Spleen (tissue), 7 donors: ENCODE data around the gene BTAF1.

Experiments
- CTCF ChIP-seq, 11 experiments: fragments of 200-600 bp in 7 of 11; fragments of 450-650 bp in 4 of 11; sonication (generic) in 4 of 11; IDR thresholded peaks in 8 of 11; conservative IDR thresholded peaks in 3 of 11; 1 replicate in 7 of 11; 2 replicates in 4 of 11; pipeline versions ENCODE4 v1.4.0 to v1.8.0; 2016 to 2021; ENCODE audit warnings: antibody characterized with exemption in 11 of 11, inconsistent platforms in 4 of 11, mild to moderate bottlenecking in 1 of 11
- POLR2A ChIP-seq, 3 donors: fragments of 450-650 bp; IDR thresholded peaks; one replicate each; pipeline ENCODE4 v1.5.1; 2017; ENCODE audit warnings: antibody characterized with exemption in 3 of 3, mild to moderate bottlenecking in 1 of 3
- donor health status: DM: no; HTN: no; CAD: no; lungs with moderate emphysema.
- donor health status: DM: no; HTN: no; CAD: no.
- donor health status: DM: no; HTN: no; CAD: no.

- TF ChIP-seq CTCF (IDR thresholded peaks at IDR 0.05 in 8 of 11, conservative IDR thresholded peaks at IDR 0.05 in 3 of 11) (no peak), POLR2A (IDR thresholded peaks at IDR 0.05) (no peak)
These were observed 78.4 kb downstream of the BTAF1 start for GRCh38 chr10:92001995-92002394.
